RWPE1 (cell line): ENCODE data around the gene TAS1R1.
A peak's percentile ranks its signal among the peaks of the same experiment; 100 is the strongest.
"Not testable (repeated sequence)": the region's sequence is repeated elsewhere in the genome, so short reads cannot be mapped to it uniquely, and the experiment has no call there.

ENCODE experiments used
- CTCF ChIA-PET: fragments of 350-600 bp; sonication (Branson Sonifier 250); formaldehyde crosslinking; extraction: SDS; loops from one replicate; lab custom pipeline; 2021; lab: Yijun Ruan, JAX
- POLR2A ChIA-PET: fragments of 400-600 bp; formaldehyde crosslinking; extraction: SDS; loops from one replicate; lab custom pipeline; 2020; ENCODE audit warnings: antibody characterized with exemption; ENCODE audit not compliant: low non-redundant PET; lab: Yijun Ruan, JAX
- DNase-seq: peaks from one replicate; pipeline ENCODE4 v3.0.0; 2012; ENCODE audit warnings: low spot score
- H3K27ac ChIP-seq: fragments of 450-650 bp; 2 replicates; pipeline ENCODE4 v1.5.1; 2017
- CTCF ChIP-seq: fragments of 450-650 bp; conservative IDR thresholded peaks from 2 replicates; pipeline ENCODE4 v1.5.1; 2017; ENCODE audit warnings: low read depth, mild to moderate bottlenecking

The TAS1R1 gene

DNA sequence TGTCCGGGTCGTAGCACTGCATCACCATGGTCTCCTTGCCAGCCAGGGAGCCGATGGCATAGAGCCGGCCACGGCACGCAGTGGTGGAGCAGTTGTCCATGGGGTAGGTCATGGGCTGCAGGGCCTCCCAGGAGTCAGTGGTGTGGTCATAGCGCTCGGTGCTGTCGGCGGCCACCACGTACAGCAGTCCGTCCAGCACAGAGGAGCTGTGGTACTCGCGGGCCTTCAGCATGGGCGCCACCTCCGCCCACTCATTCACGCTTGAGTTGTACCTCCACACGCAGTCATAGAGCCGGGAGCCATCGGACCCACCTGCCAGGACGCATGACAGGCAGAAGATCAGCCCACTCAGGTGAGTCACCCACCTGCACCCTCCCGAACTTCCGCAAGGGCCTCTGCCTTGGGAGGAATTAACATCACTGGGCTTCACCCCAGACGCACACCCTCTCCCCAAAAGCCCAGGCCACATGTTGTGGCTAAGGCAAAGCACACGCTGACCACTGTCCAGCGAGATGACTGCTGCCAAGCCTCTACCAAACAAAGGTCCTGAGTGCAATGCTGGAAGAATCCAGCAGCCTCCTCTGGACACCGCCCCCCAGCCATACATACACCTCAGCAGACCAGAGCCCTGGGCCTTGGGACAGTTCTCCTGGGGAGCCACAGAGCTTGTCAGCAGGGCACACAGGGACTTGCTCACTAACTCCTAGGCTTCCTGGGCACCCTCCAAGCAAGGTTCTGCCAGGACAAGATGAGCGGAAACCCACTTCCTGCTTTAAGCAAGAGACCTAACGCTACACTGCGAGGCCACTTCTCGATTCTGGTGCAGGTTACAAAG is 44.3 kb downstream of the TAS1R1 start:
- no peak for TF ChIP-seq CTCF
- ChIA-PET CTCF (interaction anchor here (0.6 to 2.0 kb wide), 5 partner anchors 10 to 45 kb away, joined by 3 to 7 read pairs (median 4); partner anchors contain the start of gene NOL9), POLR2A (interaction anchor here (0.5 to 2.1 kb wide), 4 partner anchors 8 to 20 kb away, joined by 3 to 8 read pairs (median 4); no protein-coding TSS in a partner anchor)
- H3K27ac ChIP-seq, result peak overlapping the region; percentile 98
- DNase-seq, result peak; percentile 80

GRCh38 chr1:6599991-6600390 is 44.9 kb downstream of the TAS1R1 start:
- DNase-seq, result not testable (repeated sequence)
- CTCF ChIA-PET, result interaction anchor here (0.6 to 2.0 kb wide), 5 partner anchors 9 to 46 kb away, joined by 3 to 7 read pairs (median 4); partner anchors contain the start of gene NOL9
- POLR2A ChIA-PET, result interaction anchor here (0.5 to 2.1 kb wide), 3 partner anchors 8 to 20 kb away, joined by 3 to 8 read pairs (median 6); no protein-coding TSS in a partner anchor
- peak overlapping the region; percentile 98 for H3K27ac ChIP-seq

- TF ChIP-seq CTCF, result no peak
- peak overlapping the region; percentile 98 for H3K27ac ChIP-seq
- POLR2A ChIA-PET, result interaction anchor here (0.5 to 2.1 kb wide), 2 partner anchors 7 to 21 kb away, joined by 6 to 8 read pairs; no protein-coding TSS in a partner anchor
These were observed 45.4 kb downstream of the TAS1R1 start for GRCh38 chr1:6600410-6601048.

GRCh38 chr1:6601049-6601922 is 46.2 kb downstream of the TAS1R1 start:
- no peak for TF ChIP-seq CTCF
- H3K27ac ChIP-seq, result peak overlapping the region; percentile 98
- CTCF ChIA-PET, result interaction anchor here (0.5 to 2.0 kb wide), 4 partner anchors 10 to 468 kb away, joined by 3 to 7 read pairs (median 4); partner anchors contain the start of gene NOL9
- peak; percentile 92 for DNase-seq
- POLR2A ChIA-PET, result interaction anchor here (0.6 to 2.1 kb wide), 4 partner anchors 11 to 1416 kb away, joined by 3 to 8 read pairs (median 3); no protein-coding TSS in a partner anchor

More at GRCh38 chr1:6600410-6601048, 45.4 kb downstream of the TAS1R1 start:
- CTCF ChIA-PET, result interaction anchor here (0.6 to 2.0 kb wide), 3 partner anchors 11 to 46 kb away, joined by 3 to 7 read pairs (median 4); partner anchors contain the start of gene NOL9
- DNase-seq, result no peak

DNA sequence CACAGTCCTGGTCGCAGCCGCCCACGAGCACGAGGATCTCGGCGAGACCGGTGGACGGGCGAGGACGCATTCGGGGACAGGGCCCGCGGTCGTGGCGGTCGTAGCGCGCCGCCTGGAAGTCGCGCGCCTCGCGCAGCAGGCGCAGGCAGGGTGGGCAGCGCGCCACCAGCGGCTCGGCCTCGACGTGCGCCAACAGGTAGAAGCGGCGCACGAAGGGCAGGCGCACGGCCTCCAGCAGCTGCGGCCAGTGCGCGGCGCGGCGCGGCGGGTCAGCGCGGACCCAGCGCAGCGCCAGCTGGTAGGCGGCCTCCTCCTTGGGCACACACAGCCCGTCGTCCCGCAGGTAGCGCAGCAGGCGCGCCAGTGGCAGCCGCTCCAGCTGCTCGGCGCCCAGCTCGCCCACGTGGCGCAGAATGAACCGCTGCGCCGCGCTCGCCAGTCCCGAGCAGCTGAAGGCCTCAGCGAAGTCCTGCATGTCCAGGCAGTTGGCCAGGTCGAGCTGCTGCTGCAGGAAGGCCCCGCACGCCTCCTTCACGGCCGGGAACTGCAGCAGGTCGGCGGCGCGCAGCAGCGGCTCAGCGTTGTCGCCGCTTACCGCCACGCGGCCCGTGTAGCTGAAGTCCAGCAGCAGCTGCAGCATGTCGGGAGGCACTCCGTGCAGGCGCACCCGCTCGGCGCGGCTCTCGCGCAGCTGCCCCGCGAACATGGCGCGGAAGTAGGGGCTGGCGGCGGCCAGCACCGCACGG is 47.0 kb downstream of the TAS1R1 start:
- CTCF ChIA-PET, result interaction anchor here (1.1 kb wide), 1 partner anchor 11 kb away, joined by 5 read pairs; no protein-coding TSS in a partner anchor
- H3K27ac ChIP-seq, result peak overlapping the region; percentile 98
- DNase-seq, result no peak

More for the DNA sequence above, 47.0 kb downstream of the TAS1R1 start:
- no peak for TF ChIP-seq CTCF
- POLR2A ChIA-PET, result interaction anchor here (0.6 to 1.1 kb wide), 4 partner anchors 11 to 1415 kb away, joined by 3 to 5 read pairs (median 3); no protein-coding TSS in a partner anchor
